ENCODE measurements around the gene ZNF440. TPM values are rescaled to one million over a fixed set of nuclear protein-coding genes. Genes with fewer than 3 reads are reported as not detected.
"Not testable (repeated sequence)": the region's sequence is repeated elsewhere in the genome, so short reads cannot be mapped to it uniquely, and the experiment has no call there.

The ZNF440 gene
- total RNA-seq, 1 donor from 2014 or later = 25.8 TPM

DNA sequence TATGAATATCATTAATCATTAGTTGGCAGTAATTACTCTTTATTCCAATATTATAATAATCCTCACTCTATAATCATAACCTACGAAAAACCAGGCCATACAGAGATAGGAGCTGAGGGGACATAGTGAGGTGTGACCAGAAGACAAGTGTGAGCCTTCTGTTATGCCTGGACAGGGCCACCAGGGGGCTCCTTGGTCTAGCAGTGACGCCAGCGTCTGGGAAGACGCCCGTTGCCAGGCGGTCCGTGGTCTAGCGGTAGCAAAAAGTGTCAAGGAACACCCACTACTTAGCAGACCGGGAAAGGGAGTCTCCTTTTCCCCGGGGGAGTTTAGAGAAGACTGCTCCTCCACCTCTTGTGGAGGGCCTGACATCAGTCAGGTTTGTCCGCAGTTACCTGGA, 42.6 kb upstream of the ZNF440 start:
- H3K27ac Mint-ChIP-seq; H2AFZ ChIP-seq (replicated peaks); H3K27ac ChIP-seq; H3K4me1 Mint-ChIP-seq; H3K79me2 ChIP-seq (ENCODE audit: low read depth); H3K4me1 ChIP-seq; H3K4me2 ChIP-seq; H3K9me3 ChIP-seq (ENCODE audit: low read depth); H3F3A ChIP-seq (ENCODE audit: low read depth); H3K4me3 ChIP-seq; H3K36me3 ChIP-seq; DNase-seq (ENCODE audit: low spot score); H4K20me1 ChIP-seq (ENCODE audit: low read depth); H3K4me3 Mint-ChIP-seq; H3K27me3 Mint-ChIP-seq (ENCODE audit: insufficient read depth, low read depth); H3K9ac ChIP-seq: not testable (repeated sequence)
- peaks cover 26% of the 10 kb centered on the region for H3K36me3 Mint-ChIP-seq
- TF ChIP-seq, protein P1, sequence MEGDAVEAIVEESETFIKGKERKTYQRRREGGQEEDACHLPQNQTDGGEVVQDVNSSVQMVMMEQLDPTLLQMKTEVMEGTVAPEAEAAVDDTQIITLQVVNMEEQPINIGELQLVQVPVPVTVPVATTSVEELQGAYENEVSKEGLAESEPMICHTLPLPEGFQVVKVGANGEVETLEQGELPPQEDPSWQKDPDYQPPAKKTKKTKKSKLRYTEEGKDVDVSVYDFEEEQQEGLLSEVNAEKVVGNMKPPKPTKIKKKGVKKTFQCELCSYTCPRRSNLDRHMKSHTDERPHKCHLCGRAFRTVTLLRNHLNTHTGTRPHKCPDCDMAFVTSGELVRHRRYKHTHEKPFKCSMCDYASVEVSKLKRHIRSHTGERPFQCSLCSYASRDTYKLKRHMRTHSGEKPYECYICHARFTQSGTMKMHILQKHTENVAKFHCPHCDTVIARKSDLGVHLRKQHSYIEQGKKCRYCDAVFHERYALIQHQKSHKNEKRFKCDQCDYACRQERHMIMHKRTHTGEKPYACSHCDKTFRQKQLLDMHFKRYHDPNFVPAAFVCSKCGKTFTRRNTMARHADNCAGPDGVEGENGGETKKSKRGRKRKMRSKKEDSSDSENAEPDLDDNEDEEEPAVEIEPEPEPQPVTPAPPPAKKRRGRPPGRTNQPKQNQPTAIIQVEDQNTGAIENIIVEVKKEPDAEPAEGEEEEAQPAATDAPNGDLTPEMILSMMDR (IDR thresholded peaks at IDR 0.05) = peak; percentile 33
- peaks cover 21% of the 10 kb centered on the region for H3K27me3 ChIP-seq
- H3K9me3 Mint-ChIP-seq = peaks cover 66% of the 10 kb centered on the region

DNA sequence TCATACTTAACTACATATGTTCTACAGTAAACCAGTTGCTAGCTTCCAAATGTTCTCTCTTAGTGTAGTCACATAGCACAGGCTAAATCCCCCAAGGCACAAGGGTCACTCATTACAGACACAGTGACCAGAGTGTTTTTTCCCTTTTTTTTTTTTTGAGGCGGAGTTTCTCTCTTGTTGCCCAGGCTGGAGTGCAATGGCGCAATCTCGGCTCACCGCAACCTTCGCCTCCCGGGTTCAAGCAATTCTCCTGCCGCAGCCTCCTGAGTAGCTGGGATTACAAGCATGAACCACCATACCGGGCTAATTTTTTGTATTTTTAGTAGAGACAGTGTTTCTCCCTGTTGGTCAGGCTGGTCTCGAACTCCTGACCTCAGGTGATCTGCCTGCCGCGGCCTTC, 37.4 kb upstream of the ZNF440 start:
- H3F3A ChIP-seq (ENCODE audit: low read depth); H3K27ac ChIP-seq; H3K4me3 ChIP-seq; H3K4me1 ChIP-seq; H3K27me3 ChIP-seq; H4K20me1 ChIP-seq (ENCODE audit: low read depth); H3K4me2 ChIP-seq; H3K27ac Mint-ChIP-seq; DNase-seq (ENCODE audit: low spot score); H3K4me1 Mint-ChIP-seq; H3K27me3 Mint-ChIP-seq (ENCODE audit: insufficient read depth, low read depth); H2AFZ ChIP-seq (replicated peaks); H3K9ac ChIP-seq; H3K4me3 Mint-ChIP-seq; H3K79me2 ChIP-seq (ENCODE audit: low read depth): not testable (repeated sequence)
- Mint-ChIP-seq H3K9me3 (peaks cover 83% of the 10 kb centered on the region), H3K36me3 (peaks cover 50% of the 10 kb centered on the region)
- H3K9me3 ChIP-seq (ENCODE audit: low read depth) = peaks cover 11% of the 10 kb centered on the region
- peaks cover 13% of the 10 kb centered on the region for H3K36me3 ChIP-seq

DNA sequence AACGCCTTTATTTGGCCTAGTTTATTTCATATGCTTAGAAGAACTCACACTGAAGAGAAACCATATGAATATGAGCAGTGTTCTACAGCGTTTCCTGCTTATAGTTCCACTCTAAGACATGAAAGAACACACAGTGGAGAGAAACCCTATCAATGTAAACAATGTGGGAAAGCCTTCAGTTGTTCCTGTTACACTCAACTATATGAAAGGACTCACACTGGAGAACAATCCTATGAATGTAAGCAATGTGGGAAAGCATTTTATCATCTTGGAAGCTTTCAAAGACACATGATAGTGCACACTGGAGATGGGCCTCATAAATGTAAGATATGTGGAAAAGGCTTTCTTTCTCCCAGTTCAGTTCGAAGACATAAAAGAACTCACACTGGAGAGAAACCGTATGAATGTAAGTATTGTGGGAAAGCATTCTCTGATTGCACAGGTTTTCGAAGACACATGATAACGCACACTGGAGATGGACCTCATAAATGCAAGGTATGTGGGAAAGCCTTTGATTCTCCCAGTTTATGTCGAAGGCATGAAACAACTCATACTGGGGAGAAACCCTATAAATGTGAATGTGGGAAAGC, 33.5 kb upstream of the ZNF440 start:
- Histone ChIP-seq H3K36me3 (peaks cover 26% of the 10 kb centered on the region), H3K79me2 (ENCODE audit: low read depth) (no peaks in the 10 kb centered on the region), H3K9me3 (ENCODE audit: low read depth) (peaks cover 31% of the 10 kb centered on the region), H4K20me1 (ENCODE audit: low read depth) (no peaks in the 10 kb centered on the region), H2AFZ (replicated peaks) (no peak overlapping the region), H3F3A (ENCODE audit: low read depth) (peaks cover 4% of the 10 kb centered on the region), H3K27me3 (no peaks in the 10 kb centered on the region), H3K4me3 (no peak overlapping the region), H3K4me1 (no peaks in the 10 kb centered on the region), H3K9ac (no peak overlapping the region), H3K27ac (no peak overlapping the region), H3K4me2 (no peak overlapping the region)
- no peak overlapping the region for H3K27ac Mint-ChIP-seq
- peaks cover 82% of the 10 kb centered on the region for H3K9me3 Mint-ChIP-seq
- no peak for DNase-seq (ENCODE audit: low spot score)
- H3K4me1 Mint-ChIP-seq = no peaks in the 10 kb centered on the region
- TF ChIP-seq, protein P1 (IDR thresholded peaks at IDR 0.05) = no peak
- TF ChIP-seq EZH2phosphoT487 (IDR thresholded peaks at IDR 0.05) = no peak
- no peak for TF ChIP-seq EZH2 (IDR thresholded peaks at IDR 0.05)
- H3K4me3 Mint-ChIP-seq = no peak overlapping the region
- peaks cover 64% of the 10 kb centered on the region for H3K36me3 Mint-ChIP-seq
- H3K27me3 Mint-ChIP-seq (ENCODE audit: insufficient read depth, low read depth) = no peaks in the 10 kb centered on the region

DNA sequence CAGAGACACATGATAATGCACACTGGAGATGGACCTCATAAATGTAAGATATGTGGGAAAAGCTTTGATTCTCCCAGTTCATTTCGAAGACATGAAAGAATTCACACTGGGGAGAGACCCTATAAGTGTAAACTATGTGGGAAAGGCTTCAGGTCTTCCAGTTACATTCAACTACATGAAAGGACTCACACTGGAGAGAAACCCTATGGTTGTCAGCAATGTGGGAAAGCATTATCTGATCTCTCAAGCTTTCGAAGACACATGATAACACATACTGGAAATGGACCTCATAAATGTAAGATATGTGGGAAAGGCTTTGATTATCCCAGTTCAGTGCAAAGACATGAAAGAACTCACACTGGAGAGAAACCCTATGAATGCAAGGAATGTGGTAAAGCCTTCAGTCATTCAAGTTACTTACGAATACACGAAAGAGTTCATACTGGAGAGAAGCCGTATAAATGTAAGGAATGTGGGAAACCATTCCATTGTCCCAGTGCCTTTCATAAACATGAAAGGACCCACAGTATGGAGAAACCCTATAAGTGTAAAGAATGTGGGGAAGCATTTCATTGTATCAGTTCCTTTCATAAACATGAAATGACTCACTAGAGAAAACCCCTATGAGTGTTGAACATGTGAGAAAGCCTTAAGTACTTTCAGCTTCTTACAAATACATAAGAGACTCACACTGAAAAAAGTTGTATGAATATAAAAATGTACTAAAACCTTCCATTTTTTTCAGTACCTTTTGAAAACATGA, 32.6 kb upstream of the ZNF440 start:
- H4K20me1 ChIP-seq (ENCODE audit: low read depth) = no peaks in the 10 kb centered on the region
- Mint-ChIP-seq H3K4me1 (no peaks in the 10 kb centered on the region), H3K4me3 (no peak overlapping the region), H3K9me3 (peaks cover 78% of the 10 kb centered on the region), H3K36me3 (peaks cover 61% of the 10 kb centered on the region), H3K27me3 (ENCODE audit: insufficient read depth, low read depth) (peaks cover 3% of the 10 kb centered on the region), H3K27ac (no peak overlapping the region)
- no peaks in the 10 kb centered on the region for H3K79me2 ChIP-seq (ENCODE audit: low read depth)
- peaks cover 4% of the 10 kb centered on the region for H3F3A ChIP-seq (ENCODE audit: low read depth)
- no peak overlapping the region for H2AFZ ChIP-seq (replicated peaks)
- H3K4me2 ChIP-seq = no peak overlapping the region
- TF ChIP-seq EZH2phosphoT487 (IDR thresholded peaks at IDR 0.05) = no peak
- TF ChIP-seq EZH2 (IDR thresholded peaks at IDR 0.05) = no peak
- TF ChIP-seq, protein P1 (IDR thresholded peaks at IDR 0.05) = no peak
- no peak for DNase-seq (ENCODE audit: low spot score)
- no peaks in the 10 kb centered on the region for H3K4me1 ChIP-seq
- H3K27ac ChIP-seq = no peak overlapping the region
- H3K9ac ChIP-seq = no peak overlapping the region
- H3K36me3 ChIP-seq = peaks cover 26% of the 10 kb centered on the region
- peaks cover 31% of the 10 kb centered on the region for H3K9me3 ChIP-seq (ENCODE audit: low read depth)
- H3K4me3 ChIP-seq = no peak overlapping the region
- peaks cover under 1% of the 10 kb centered on the region for H3K27me3 ChIP-seq
